Hepatocyte (in vitro differentiated cells): ENCODE measurements around the gene LSM7. TPM values are rescaled to one million over a fixed set of nuclear protein-coding genes. Genes with fewer than 3 reads are reported as not detected.

Experiments used
- DNase-seq: peaks from one replicate; pipeline ENCODE4 v3.0.0-alpha.2; 2016; ENCODE audit warnings: low spot score
- H2AFZ ChIP-seq: fragments of 200-600 bp; sonication (generic); 2 replicates; pipeline ENCODE4 v1.6.0; 2016; ENCODE audit warnings: antibody characterized with exemption, mild to moderate bottlenecking
- H3K27ac ChIP-seq: fragments of 200-600 bp; sonication (generic); 2 replicates; pipeline ENCODE4 v1.5.1; 2016; ENCODE audit warnings: mild to moderate bottlenecking
- H3K27me3 ChIP-seq: fragments of 200-600 bp; sonication (generic); 2 replicates; pipeline ENCODE4 v1.6.1; 2016
- H3K36me3 ChIP-seq: fragments of 200-600 bp; sonication (generic); replicated peaks from 2 replicates; pipeline ENCODE4 v1.5.1; 2016; ENCODE audit warnings: low read depth; ENCODE audit not compliant: insufficient read depth
- H3K4me1 ChIP-seq: fragments of 200-600 bp; sonication (generic); 2 replicates; pipeline ENCODE4 v1.5.1; 2016; ENCODE audit warnings: mild to moderate bottlenecking, moderate library complexity; ENCODE audit not compliant: insufficient read depth
- H3K4me2 ChIP-seq: fragments of 200-600 bp; sonication (generic); 2 replicates; pipeline ENCODE4 v1.6.0; 2016
- H3K4me3 ChIP-seq: fragments of 200-600 bp; sonication (generic); 2 replicates; pipeline ENCODE4 v1.5.1; 2016; ENCODE audit warnings: mild to moderate bottlenecking
- H3K79me2 ChIP-seq: fragments of 200-600 bp; sonication (generic); 2 replicates; pipeline ENCODE4 v1.6.0; 2017; ENCODE audit warnings: mild to moderate bottlenecking
- H3K9me2 ChIP-seq: fragments of 200-600 bp; sonication (generic); replicated peaks from 2 replicates; pipeline ENCODE4 v1.6.0; 2017; ENCODE audit warnings: mild to moderate bottlenecking; ENCODE audit not compliant: insufficient read depth
- H3K9me3 ChIP-seq: fragments of 200-600 bp; sonication (generic); 2 replicates; pipeline ENCODE4 v1.5.1; 2016; ENCODE audit warnings: low read depth, mild to moderate bottlenecking
- H4K20me1 ChIP-seq: fragments of 200-600 bp; sonication (generic); 2 replicates; pipeline ENCODE4 v1.6.0; 2016; ENCODE audit warnings: mild to moderate bottlenecking; ENCODE audit not compliant: insufficient read depth, poor library complexity, severe bottlenecking
- CTCF ChIP-seq: fragments of 200-600 bp; sonication (generic); IDR thresholded peaks from 2 replicates; pipeline ENCODE4 v1.5.1; 2016; ENCODE audit warnings: antibody characterized with exemption, mild to moderate bottlenecking; ENCODE audit not compliant: poor library complexity
- EZH2 ChIP-seq: fragments of 200-600 bp; sonication (generic); IDR thresholded peaks from 2 replicates; pipeline ENCODE4 v1.6.1; 2016; ENCODE audit warnings: antibody characterized with exemption, mild to moderate bottlenecking, borderline replicate concordance
- EZH2phosphoT487 ChIP-seq: fragments of 200-600 bp; sonication (generic); IDR thresholded peaks from one replicate; pipeline ENCODE4 v1.6.1; 2018; ENCODE audit warnings: antibody characterized with exemption, mild to moderate bottlenecking, low read depth, moderate library complexity; ENCODE audit not compliant: unreplicated experiment, severe bottlenecking
- WGBS: methylation state at CpG from one replicate; pipeline ENCODE4 v1.1.6; 2016; ENCODE audit warnings: low lambda C conversion rate; ENCODE audit errors: missing lambda C conversion rate; 5-methylcytosine and 5-hydroxymethylcytosine counted together
- polyA plus RNA-seq: library from polyadenylated mRNA; unstranded; fragments of >200 nt; fragmentation: Nextera tagmentation; extraction: Ambion mirVana; gene quantifications from 2 replicates; pipeline ENCODE4 v1.2.1, GENCODE V29; 2016
- total RNA-seq: library from RNA; depleted of rRNA; stranded (reverse); fragments of >200 nt; gene quantifications from 2 replicates; pipeline ENCODE4 v1.2.3, GENCODE V29; 2014

LSM7 gene
- total and polyA plus RNA-seq, 2 experiments from 2014 or later, result 150 to 190 TPM

DNA sequence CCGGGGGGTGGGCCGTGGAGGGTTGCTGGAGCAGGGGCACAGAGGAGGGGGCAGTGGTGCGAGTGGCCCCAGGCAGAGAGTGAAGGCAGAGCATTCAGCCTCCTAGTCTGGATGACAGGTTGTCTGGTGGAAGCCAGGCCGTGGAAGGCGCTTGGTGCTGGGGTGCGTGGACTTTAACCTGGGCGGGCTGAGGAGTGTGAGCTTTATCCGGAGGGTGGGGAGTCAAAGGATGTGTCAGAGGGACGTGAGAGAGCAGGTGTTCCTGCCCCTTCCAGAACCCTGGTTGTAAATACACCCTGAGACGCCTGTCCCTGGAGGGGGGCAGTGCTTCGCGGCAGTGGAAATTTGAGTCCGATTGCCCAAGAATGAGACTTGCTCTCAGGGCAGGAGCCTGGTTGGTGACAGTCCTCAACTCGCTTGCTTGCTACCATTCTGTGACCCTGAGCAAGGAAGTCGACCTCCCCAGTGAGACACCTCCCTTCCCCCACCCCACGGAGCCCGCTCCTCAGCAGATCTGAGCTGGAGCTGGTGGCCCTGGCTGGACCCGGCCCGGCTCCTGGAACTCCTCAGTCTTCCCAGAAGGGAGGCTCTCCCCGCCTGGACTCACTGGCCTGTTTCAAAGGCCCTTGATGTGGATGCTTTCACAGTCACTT, 2.4 kb upstream of the LSM7 start:
- peak overlapping the region; percentile 96 for H3K27ac ChIP-seq
- H3K36me3 ChIP-seq, result no peaks in the 10 kb centered on the region
- TF ChIP-seq EZH2phosphoT487 (no peak), EZH2 (no peak), CTCF (no peak)
- peak overlapping the region; percentile 98 for H3K4me2 ChIP-seq
- H3K79me2 ChIP-seq, result peaks cover 78% of the 10 kb centered on the region
- H3K9me2 ChIP-seq, result no peaks in the 10 kb centered on the region
- no peak overlapping the region for H3K4me3 ChIP-seq
- H4K20me1 ChIP-seq, result no peaks in the 10 kb centered on the region
- H3K4me1 ChIP-seq, result peaks cover 45% of the 10 kb centered on the region
- no peak overlapping the region for H2AFZ ChIP-seq
- no peaks in the 10 kb centered on the region for H3K9me3 ChIP-seq
- H3K27me3 ChIP-seq, result no peaks in the 10 kb centered on the region
- WGBS, result 55% methylated on average over 20 of the region's 20 CpGs
- DNase-seq, result peak; percentile 89

GRCh38 chr19:2330255-2330631, 1.9 kb upstream of the LSM7 start:
- Histone ChIP-seq H3K27me3 (no peaks in the 10 kb centered on the region), H3K27ac (peak overlapping the region; percentile 96), H4K20me1 (no peaks in the 10 kb centered on the region), H3K9me2 (no peaks in the 10 kb centered on the region), H3K4me1 (peaks cover 45% of the 10 kb centered on the region), H3K4me2 (peak overlapping the region; percentile 98), H2AFZ (no peak overlapping the region), H3K36me3 (no peaks in the 10 kb centered on the region), H3K4me3 (no peak overlapping the region), H3K9me3 (no peaks in the 10 kb centered on the region), H3K79me2 (peaks cover 75% of the 10 kb centered on the region)
- no peak for DNase-seq
- WGBS, result 65% methylated on average over 9 of the region's 10 CpGs
- no peak for TF ChIP-seq CTCF
- no peak for TF ChIP-seq EZH2
- no peak for TF ChIP-seq EZH2phosphoT487

GRCh38 chr19:2329501-2329916, 1.1 kb upstream of the LSM7 start:
- H3K4me3 ChIP-seq, result peak overlapping the region; percentile 95
- no peaks in the 10 kb centered on the region for H3K9me2 ChIP-seq
- TF ChIP-seq CTCF, result no peak
- peak overlapping the region; percentile 98 for H3K4me2 ChIP-seq
- WGBS, result 56% methylated on average over 12 of the region's 13 CpGs
- no peaks in the 10 kb centered on the region for H3K9me3 ChIP-seq
- peaks cover 69% of the 10 kb centered on the region for H3K79me2 ChIP-seq
- peaks cover 45% of the 10 kb centered on the region for H3K4me1 ChIP-seq
- no peak overlapping the region for H2AFZ ChIP-seq
- DNase-seq, result no peak
- H3K27ac ChIP-seq, result peak overlapping the region; percentile 96
- no peaks in the 10 kb centered on the region for H3K36me3 ChIP-seq
- no peaks in the 10 kb centered on the region for H3K27me3 ChIP-seq
- H4K20me1 ChIP-seq, result no peaks in the 10 kb centered on the region

DNA sequence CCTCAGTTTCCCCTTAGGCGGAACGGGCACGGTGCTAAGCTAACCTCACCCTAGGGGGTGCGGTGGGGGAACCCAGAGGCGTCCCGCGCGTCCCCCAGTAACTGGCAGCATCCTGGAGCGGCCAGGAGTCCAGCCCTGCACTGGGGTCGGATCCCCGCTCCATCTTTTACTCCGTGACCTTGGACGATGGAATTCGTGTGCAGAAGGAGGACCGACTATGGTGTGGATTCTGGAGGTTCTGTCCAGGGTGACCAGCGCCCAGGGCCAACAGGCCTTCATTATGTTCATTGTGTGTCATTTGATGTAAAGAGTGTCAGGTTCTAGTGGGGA, 728 bp upstream of the LSM7 start:
- Histone ChIP-seq H3K27me3 (no peaks in the 10 kb centered on the region), H3K4me1 (peaks cover 45% of the 10 kb centered on the region), H3K27ac (peak overlapping the region; percentile 96), H3K36me3 (no peaks in the 10 kb centered on the region), H4K20me1 (no peaks in the 10 kb centered on the region), H3K4me2 (peak overlapping the region; percentile 98), H2AFZ (peak overlapping the region; percentile 69), H3K9me2 (no peaks in the 10 kb centered on the region), H3K4me3 (peak overlapping the region; percentile 95), H3K79me2 (peaks cover 65% of the 10 kb centered on the region), H3K9me3 (no peaks in the 10 kb centered on the region)
- TF ChIP-seq EZH2 (no peak), CTCF (no peak), EZH2phosphoT487 (no peak)
- 6% methylated on average over 14 of the region's 16 CpGs for WGBS
- DNase-seq, result no peak
